Measurements from ENCODE around the gene HLA-DMB. TPM values are rescaled to one million over a fixed set of nuclear protein-coding genes. Genes with fewer than 3 reads are reported as not detected.
A peak's percentile ranks its signal among the peaks of the same experiment; 100 is the strongest.

The HLA-DMB gene
- total RNA-seq, 1 experiment from 2014 or later, result 1.7 TPM

DNA sequence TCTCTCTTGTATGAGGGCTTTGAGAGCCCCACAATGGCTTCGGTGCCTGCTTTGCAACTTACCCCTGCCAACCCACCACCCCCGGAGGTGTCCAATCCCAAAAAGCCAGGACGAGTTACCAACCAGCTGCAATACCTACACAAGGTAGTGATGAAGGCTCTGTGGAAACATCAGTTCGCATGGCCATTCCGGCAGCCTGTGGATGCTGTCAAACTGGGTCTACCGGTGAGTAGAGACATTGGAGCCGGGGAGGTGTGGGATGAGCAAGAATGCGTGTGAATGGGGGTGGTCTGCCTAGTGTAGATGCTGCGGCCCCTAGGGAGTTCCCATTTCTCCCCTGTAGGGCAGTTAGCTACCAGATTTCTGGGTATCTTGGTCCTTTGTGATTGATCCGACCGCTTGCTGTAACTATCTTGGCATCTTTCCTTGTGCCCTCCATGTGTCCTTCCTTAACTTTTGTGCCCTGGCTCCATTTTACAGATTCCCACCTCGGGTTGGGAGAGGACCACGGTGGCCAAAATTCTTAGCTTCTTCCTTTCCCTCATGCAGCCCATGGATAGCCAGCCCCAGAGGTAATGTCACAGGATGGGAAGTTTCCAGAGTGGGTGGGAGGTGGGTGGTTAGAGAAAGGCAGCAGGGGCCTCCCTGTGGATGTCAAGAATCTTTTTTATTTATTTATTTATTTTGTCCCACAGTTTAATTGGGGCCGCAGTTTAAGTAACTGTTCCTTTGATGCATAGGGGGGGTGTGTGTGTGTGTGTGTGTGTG lies 33.9 kb upstream of the HLA-DMB start:
- H3K79me2 ChIP-seq (ENCODE audit: insufficient read depth, low read length), result peaks cover 42% of the 10 kb centered on the region
- WGBS (ENCODE audit: extremely low coverage, insufficient read length, low lambda C conversion rate), result no CpG with 5 or more reads among the region's 14 CpGs
- H3T11ph ChIP-seq (ENCODE audit: low read length), result no peak overlapping the region
- Mint-ChIP-seq H3K4me3 (peak overlapping the region; percentile 96), H3K27me3 (ENCODE audit: low read depth) (peaks cover 4% of the 10 kb centered on the region), H3K9me3 (peaks cover 7 to 11% of the 10 kb centered on the region in 2 experiments), H3K27ac (peak overlapping the region in 2 of 3 experiments; percentile 79 to 86; a peak in 1 of 7 replicates), H3K36me3 (ENCODE audit: insufficient read depth in 1 of 3, low read depth in 3 of 3) (peaks cover 89 to 94% (median 93%) of the 10 kb centered on the region in 3 experiments), H3K4me1 (peaks cover 23 to 46% of the 10 kb centered on the region in 2 experiments)
- H3K4me1 ChIP-seq (ENCODE audit: insufficient read depth, low read length), result no peaks in the 10 kb centered on the region
- no peak overlapping the region for H3K4ac ChIP-seq (ENCODE audit: low read depth, low read length)
- peak overlapping the region; percentile 57 for H3K9ac ChIP-seq (ENCODE audit: extremely low read depth, insufficient read length, low read length)
- H2BK15ac ChIP-seq (ENCODE audit: low read depth, low read length), result no peak overlapping the region
- no peak overlapping the region for H3K14ac ChIP-seq (ENCODE audit: insufficient read depth, low read length)
- H3K4me2 ChIP-seq (ENCODE audit: insufficient read depth, insufficient read length, low read length), result peak overlapping the region; percentile 87
- H3K79me1 ChIP-seq (ENCODE audit: insufficient read depth, low read depth, low read length, poor library complexity, severe bottlenecking), result peaks cover 20% of the 10 kb centered on the region
- no peak overlapping the region for H4K91ac ChIP-seq (ENCODE audit: insufficient read length, low read depth, low read length)
- H2BK12ac ChIP-seq (ENCODE audit: insufficient read length, low read depth, low read length), result no peak overlapping the region
- no peaks in the 10 kb centered on the region for H4K20me1 ChIP-seq (ENCODE audit: control insufficient read depth, insufficient read depth, insufficient read length)
- H2BK5ac ChIP-seq (ENCODE audit: insufficient read length, low read length), result no peak overlapping the region
- no peak overlapping the region for H2BK120ac ChIP-seq (ENCODE audit: low read depth, low read length, poor library complexity, severe bottlenecking)
- no peak overlapping the region for H2AK5ac ChIP-seq (ENCODE audit: insufficient read length, low read length)
- H2AFZ ChIP-seq (ENCODE audit: low read length), result no peak overlapping the region
- H2BK20ac ChIP-seq (ENCODE audit: low read depth, low read length, poor library complexity, severe bottlenecking), result no peak overlapping the region
- no peak overlapping the region for H4K8ac ChIP-seq (replicated peaks; ENCODE audit: insufficient read length, low read depth, low read length)
- H3K56ac ChIP-seq (ENCODE audit: insufficient read length, low read depth, low read length), result no peak overlapping the region
- no peak overlapping the region for H4K5ac ChIP-seq (ENCODE audit: insufficient read length, low read depth, low read length)
- H3K9me3 ChIP-seq (ENCODE audit: control insufficient read depth, low read depth, low read length), result no peaks in the 10 kb centered on the region
- TF ChIP-seq CTCF (conservative IDR thresholded peaks at IDR 0.05), result no peak
- H3K23me2 ChIP-seq (ENCODE audit: insufficient read length, low read depth, low read length, poor library complexity, severe bottlenecking), result peaks cover 18% of the 10 kb centered on the region
- no peak overlapping the region for H3K27ac ChIP-seq (ENCODE audit: insufficient read length, low read depth, low read length)
- H3K18ac ChIP-seq (ENCODE audit: insufficient read length, low read depth, low read length), result no peak overlapping the region
- DNase-seq, result no peak
- H3K23ac ChIP-seq (ENCODE audit: insufficient read length, low read depth, low read length), result no peak overlapping the region
- no peaks in the 10 kb centered on the region for H3K27me3 ChIP-seq (ENCODE audit: insufficient read depth, low read length)
